GM18508 (cell line): ENCODE measurements around the gene LRRC72.
"Not testable (repeated sequence)": the region's sequence is repeated elsewhere in the genome, so short reads cannot be mapped to it uniquely, and the experiment has no call there.

Experiments
- ATAC-seq: cut with Tn5 transposase; IDR thresholded peaks from one replicate; pipeline ENCODE4 v1.9.1; 2021; ENCODE audit warnings: moderate number of reproducible peaks; ENCODE audit not compliant: insufficient read depth, unreplicated experiment

LRRC72 gene

GRCh38 chr7:16564909-16565426 lies 38.3 kb downstream of the LRRC72 start:
- ATAC-seq = no peak

DNA sequence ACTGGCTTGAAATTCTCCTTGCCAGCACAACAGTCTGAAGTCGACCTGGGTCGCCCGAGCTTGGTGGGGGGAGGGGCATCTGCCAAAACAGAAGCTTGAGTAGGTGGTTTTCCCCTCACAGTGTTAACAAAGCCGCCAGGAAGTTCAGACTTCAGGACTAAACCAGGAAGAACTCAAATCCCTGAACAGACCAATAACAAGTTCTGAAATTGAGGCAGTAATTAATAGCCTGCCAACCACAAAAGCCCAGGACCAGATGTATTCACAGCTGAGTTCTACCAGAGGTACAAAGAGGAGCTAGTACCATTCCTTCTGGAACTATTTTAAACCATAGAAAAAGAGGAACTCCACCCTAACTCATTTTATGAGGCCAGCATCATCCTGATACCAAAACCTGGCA lies 45.3 kb downstream of the LRRC72 start:
- no peak for ATAC-seq

DNA sequence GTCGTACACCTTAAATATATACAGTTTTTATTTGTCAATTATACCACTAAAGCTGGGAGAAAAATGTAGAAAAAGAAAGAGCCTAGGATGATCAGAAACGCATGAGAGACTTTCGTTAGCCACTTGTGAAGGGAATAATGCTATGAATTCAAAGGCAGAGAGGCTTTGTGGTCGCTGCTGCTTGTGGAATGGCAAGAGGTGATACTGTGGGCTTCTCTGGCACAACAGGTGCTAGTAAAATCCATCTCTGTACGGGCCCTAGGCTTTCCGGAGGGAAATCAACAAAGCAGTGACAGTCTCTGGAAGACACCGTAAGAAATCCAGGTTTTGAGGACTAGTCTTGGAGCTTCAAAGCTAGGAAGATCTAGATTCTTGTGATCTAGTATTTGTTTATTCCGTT lies 52.6 kb downstream of the LRRC72 start:
- no peak for ATAC-seq

DNA sequence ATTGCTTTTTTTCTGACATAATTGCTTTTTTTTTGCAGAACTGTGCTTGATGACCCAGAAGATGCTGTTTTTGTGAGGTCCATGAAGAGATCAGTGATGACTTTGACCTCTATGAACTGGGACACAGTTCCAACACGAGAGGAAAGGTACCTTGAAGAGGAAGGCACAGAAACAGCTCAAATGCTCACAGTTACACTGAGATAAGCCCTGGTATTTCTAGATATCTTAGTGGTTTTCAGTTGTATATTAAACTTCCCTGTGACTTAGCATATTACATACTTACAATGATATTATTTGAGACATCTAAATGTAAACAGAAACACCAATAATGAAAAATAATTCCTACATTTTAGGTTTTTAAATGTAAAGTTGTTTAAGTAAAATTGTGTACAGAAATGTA lies 54.7 kb downstream of the LRRC72 start:
- ATAC-seq = no peak

- no peak for ATAC-seq
Observed at GRCh38 chr7:16583834-16584233, 57.2 kb downstream of the LRRC72 start.

- ATAC-seq = no peak
Observed at GRCh38 chr7:16585540-16585939, 58.9 kb downstream of the LRRC72 start.

- no peak for ATAC-seq
Observed at GRCh38 chr7:16586081-16586874, 59.7 kb downstream of the LRRC72 start.

DNA sequence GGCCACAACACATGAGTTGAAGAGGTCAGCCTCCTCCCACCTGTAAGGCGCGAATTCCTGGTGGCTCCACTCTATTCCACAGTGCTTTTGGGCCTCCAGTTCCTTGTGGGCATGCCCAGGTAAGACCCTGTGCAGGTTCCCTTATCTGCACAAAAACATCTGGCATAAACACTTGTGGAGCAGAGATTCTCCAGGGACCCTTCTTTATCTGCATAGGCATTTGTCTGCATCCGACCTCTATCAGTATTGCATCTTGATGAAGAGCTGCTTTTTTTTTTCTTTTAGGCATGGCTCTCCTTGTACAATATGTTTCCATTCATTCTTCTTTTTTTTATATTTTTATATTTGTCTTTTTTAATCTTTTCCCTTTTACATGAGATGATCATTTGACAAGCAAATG lies 60.5 kb downstream of the LRRC72 start:
- ATAC-seq = no peak

- no peak for ATAC-seq
Observed at GRCh38 chr7:16587790-16588189, 61.2 kb downstream of the LRRC72 start.

- ATAC-seq = no peak
Observed at GRCh38 chr7:16589881-16590280, 63.3 kb downstream of the LRRC72 start.

DNA sequence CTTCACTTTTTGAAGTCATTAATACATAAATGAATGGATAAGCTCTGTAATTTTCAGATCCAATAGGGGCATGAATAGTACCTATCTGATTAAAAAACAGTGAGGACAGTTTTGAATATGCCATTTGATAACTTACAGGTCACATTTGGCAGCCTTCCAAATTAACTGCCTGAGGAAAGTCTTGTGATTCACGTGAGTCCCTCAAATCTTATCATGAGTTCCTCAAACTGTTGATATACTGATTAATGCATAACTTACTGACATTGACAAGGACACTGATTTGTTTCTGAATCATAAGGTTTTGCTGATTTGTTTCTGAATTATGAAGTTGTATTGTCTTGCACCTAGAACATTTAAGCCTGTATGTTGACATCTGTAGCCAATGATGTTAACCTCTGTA lies 63.8 kb downstream of the LRRC72 start:
- no peak for ATAC-seq

DNA sequence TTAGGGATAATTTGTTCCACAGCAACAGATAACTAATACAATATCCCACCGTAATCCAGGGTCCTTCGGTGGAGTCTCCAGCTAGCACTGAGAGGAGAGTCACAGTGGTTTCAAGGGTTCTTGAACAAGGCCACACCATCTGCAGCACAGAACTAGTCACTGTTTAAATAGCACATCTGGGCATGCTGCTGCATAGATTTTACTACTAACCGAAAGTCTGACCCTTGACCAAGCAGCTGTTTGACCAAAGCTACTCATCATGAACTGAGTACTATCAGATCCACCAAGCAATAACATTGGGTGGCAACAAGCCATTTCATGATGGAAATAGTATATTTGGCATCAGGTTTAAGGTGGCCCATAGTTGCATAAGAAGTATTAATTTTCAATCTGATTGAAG lies 65.8 kb downstream of the LRRC72 start:
- ATAC-seq = no peak

DNA sequence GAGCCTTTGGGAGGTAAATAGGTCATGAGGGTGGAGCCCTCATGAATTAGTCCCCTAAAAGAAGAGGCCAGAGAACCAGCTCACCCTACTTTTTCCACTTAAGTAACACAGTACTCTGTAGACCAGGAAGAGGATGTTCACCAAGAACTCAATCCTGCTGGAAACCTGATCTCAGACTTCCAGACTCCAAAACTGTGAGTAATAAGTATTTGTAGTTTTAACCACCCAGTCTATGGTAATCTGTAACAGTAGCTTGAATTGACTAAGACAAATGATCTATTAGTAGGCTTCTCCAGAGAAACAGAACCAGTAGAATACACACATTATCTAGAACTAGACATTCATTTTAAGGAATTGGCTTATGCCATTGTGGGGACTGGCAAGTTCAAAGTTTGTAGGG lies 67.4 kb downstream of the LRRC72 start:
- ATAC-seq = no peak

DNA sequence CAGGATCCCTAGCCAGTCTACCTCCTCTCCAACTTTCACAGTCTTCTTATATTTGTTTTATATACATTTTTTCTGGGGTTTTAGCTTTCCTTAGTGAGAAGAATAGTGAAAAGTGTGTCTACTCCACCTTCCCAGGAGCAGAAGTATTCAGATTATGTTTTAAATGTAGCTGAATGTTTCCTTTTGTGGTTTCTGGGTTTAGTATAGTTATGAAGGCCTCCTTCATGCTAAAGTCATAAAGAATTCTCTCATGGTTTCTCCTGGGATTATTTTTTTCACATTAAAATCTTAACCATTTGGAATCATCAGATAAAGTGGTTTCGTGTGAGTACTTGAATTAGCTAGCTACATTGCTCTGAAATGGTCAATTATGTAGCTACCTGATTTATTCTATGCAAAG lies 68.1 kb downstream of the LRRC72 start:
- no peak for ATAC-seq

DNA sequence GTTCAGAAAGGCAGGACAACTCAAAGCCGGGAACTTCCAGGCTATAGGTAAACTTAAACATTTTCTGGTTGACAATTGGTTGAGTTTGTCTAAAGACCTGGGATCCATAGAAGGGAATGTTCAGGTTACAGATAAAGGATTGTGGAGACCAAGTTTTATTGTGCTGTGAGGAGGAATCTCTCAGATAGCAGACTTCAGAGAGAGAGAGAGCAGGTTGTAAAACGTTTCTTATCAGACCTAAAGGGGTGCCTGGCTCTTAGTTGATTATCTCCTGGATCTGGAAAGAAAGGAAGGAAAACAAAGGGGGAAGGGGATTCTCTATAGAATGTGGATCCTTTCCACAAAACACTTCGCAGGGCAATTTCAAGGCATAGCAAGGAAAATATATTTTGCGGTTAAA lies 69.0 kb downstream of the LRRC72 start:
- not testable (repeated sequence) for ATAC-seq

GRCh38 chr7:16598015-16598414 lies 71.4 kb downstream of the LRRC72 start:
- no peak for ATAC-seq

DNA sequence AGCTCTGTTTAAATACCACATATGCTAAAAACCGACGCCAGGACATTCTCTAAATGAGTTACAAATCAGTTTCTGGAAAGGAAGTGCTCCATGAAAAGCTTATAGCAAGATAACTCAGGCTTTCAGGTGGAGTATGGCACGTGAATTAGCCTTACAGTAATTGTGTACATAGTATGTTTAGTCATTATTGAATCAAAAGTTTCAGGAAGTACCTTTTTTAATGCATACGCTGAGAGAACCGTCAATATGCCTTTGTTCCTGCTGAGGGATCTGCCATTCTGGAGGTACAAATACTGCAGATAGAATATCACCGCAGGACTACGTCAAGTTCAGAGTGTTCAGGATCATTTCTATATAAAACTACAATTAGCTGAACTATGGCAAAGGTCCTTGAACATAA lies 73.2 kb downstream of the LRRC72 start:
- ATAC-seq = no peak

DNA sequence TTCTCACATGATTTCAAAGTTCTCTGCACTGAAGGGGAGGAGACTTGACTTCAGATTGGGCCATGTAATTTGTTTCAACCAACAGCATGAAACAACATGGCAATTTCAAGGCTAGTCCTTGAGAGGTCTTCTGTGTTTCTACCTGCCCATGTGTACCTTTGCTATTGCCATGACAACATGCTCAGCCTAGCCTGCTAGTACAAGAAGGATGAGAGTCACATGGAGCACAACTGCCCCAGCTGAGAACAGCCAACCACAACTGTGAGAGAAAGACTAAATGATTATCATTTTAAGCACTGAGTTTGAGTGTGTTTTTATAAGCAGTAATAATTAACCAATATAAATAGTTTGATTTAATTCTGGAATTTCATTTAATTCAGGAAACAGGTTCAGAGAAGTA lies 77.0 kb downstream of the LRRC72 start:
- no peak for ATAC-seq

DNA sequence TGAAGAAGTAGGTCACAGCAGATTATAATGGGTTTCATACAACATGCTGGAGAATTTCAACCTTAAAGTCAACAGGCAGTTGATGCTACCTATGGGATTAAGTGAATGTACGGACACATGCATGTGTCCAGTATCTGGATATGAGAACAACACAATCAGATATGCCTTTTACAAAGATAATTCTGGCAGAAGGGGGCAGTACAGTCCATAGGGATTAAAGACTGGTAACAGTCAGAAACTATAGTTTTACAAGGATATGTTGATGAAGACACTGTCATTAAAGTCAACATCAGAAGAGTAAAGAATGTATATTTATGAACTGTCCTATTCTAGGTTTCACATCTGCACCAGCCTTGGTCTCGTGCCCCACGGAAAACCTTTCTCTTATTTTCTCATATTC lies 77.4 kb downstream of the LRRC72 start:
- no peak for ATAC-seq

DNA sequence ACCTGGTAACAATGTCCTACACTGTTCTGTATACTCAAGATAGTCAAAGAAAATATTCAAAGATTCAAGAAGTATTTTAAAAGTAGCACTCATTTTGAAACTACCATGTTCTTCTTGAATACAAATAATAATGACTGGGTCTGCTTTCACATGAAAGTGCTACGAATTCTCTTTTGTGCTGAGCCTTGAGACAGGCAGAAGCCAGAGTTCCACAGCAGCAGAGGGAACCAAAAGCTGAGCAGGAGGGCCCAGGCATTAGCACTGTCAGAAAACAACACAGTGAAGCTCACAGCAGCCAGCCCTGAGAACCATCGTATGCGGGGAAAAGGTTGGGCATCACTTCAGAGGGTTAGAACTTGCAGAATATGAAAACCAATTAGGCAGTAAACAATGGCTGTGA lies 80.1 kb downstream of the LRRC72 start:
- no peak for ATAC-seq

- peak; percentile 95 for ATAC-seq
Observed at GRCh38 chr7:16609842-16610450, 83.3 kb downstream of the LRRC72 start.

DNA sequence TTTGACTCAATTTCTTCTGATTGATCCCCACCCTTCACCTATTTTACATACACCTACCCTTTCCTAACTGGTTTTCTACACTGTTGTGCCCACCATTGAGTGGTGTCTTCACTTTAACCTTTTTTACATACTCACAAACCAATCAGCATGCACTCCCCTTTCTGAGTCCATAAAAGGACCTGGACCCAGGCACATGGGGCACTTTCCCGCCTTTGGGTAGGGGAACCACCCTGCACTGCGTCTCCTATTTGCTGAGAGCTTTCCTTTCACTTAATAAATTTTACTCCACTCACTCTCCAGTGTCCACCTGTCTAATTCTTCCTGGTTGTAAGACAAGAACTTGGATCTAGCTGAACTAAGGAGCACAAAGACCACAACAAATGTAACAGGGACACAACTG lies 85.1 kb downstream of the LRRC72 start:
- ATAC-seq = no peak
